PC-3 (cell line): ENCODE data around the gene PCDH19. TPM values are rescaled to one million over a fixed set of nuclear protein-coding genes. Genes with fewer than 3 reads are reported as not detected.

Source experiments
- ATAC-seq: fragments of 200-7000 bp; cut with Tn5 transposase; 2 replicates; pipeline ENCODE4 v1.9.1; 2020; ENCODE audit warnings: mild to moderate bottlenecking, moderate library complexity
- BruUV-seq: library from RNA; stranded (reverse); fragments of 400-500 nt; replicated peaks from 2 replicates; lab custom pipeline; 2021; lab: Mats Ljungman, UMichigan
- CTCF ChIA-PET: fragments of 300-600 bp; sonication (Branson Sonifier 250); formaldehyde crosslinking; loops from one replicate; lab custom pipeline; 2022; ENCODE audit warnings: antibody characterized with exemption; lab: Charles Lee
- POLR2A ChIA-PET: fragments of 300-600 bp; sonication (Branson Sonifier 250); formaldehyde crosslinking; loops from one replicate; lab custom pipeline; 2022; ENCODE audit warnings: antibody characterized with exemption; ENCODE audit not compliant: unreplicated experiment; lab: Charles Lee
- DNase-seq: peaks from one replicate; pipeline ENCODE4 v3.0.0-alpha.2; 2015
- H2AFZ ChIP-seq: fragments of 300-600 bp; sonication (generic); 2 replicates; pipeline ENCODE4 v1.6.0; 2016; ENCODE audit warnings: antibody characterized with exemption, low read length
- H3F3A ChIP-seq: fragments of 300-600 bp; sonication (generic); one replicate; pipeline ENCODE4 v1.6.0; 2017; ENCODE audit warnings: antibody characterized with exemption, low read length, control low read depth, mild to moderate bottlenecking; ENCODE audit not compliant: unreplicated experiment
- H3K27ac ChIP-seq: fragments of 300-600 bp; sonication (generic); 2 replicates; pipeline ENCODE4 v1.5.1; 2016; ENCODE audit warnings: mild to moderate bottlenecking, low read length
- H3K27me3 ChIP-seq: fragments of 300-600 bp; sonication (generic); 2 replicates; pipeline ENCODE4 v1.6.1; 2016; ENCODE audit warnings: low read length, mixed read lengths
- H3K36me3 ChIP-seq: fragments of 300-600 bp; sonication (generic); 2 replicates; pipeline ENCODE4 v1.6.1; 2016; ENCODE audit warnings: low read depth, mixed run types, low read length, mixed read lengths
- H3K4me1 ChIP-seq: fragments of 300-600 bp; sonication (generic); 2 replicates; pipeline ENCODE4 v1.5.1; 2016; ENCODE audit warnings: low read length; ENCODE audit not compliant: insufficient read depth
- H3K4me2 ChIP-seq: fragments of 300-600 bp; sonication (generic); 2 replicates; pipeline ENCODE4 v1.6.0; 2016; ENCODE audit warnings: low read length
- H3K4me3 ChIP-seq: fragments of 300-600 bp; sonication (generic); 2 replicates; pipeline ENCODE4 v1.5.1; 2016; ENCODE audit warnings: mild to moderate bottlenecking, low read length, mixed read lengths
- H3K79me2 ChIP-seq: fragments of 300-600 bp; sonication (generic); 2 replicates; pipeline ENCODE4 v1.6.1; 2017; ENCODE audit warnings: low read length, mixed read lengths
- H3K9ac ChIP-seq: fragments of 300-600 bp; sonication (generic); 2 replicates; pipeline ENCODE4 v1.6.0; 2016; ENCODE audit warnings: mild to moderate bottlenecking, low read length
- H3K9me2 ChIP-seq: fragments of 300-600 bp; sonication (generic); replicated peaks from 2 replicates; pipeline ENCODE4 v1.6.1; 2016; ENCODE audit warnings: mixed run types, low read length, mixed read lengths
- H3K9me3 ChIP-seq: fragments of 300-600 bp; sonication (generic); 2 replicates; pipeline ENCODE4 v1.6.1; 2016; ENCODE audit warnings: low read length, mixed read lengths
- H4K20me1 ChIP-seq: fragments of 300-600 bp; sonication (generic); 2 replicates; pipeline ENCODE4 v1.6.1; 2016; ENCODE audit warnings: low read length, mixed read lengths
- CTCF ChIP-seq: fragments of 300-600 bp; sonication (generic); conservative IDR thresholded peaks from 2 replicates; pipeline ENCODE4 v1.5.1; 2017; ENCODE audit warnings: antibody characterized with exemption, low read depth, mild to moderate bottlenecking, low read length
- EZH2 ChIP-seq: fragments of 300-600 bp; sonication (generic); IDR thresholded peaks from one replicate; pipeline ENCODE4 v1.6.1; 2017; ENCODE audit warnings: antibody characterized with exemption, mild to moderate bottlenecking, low read length; ENCODE audit not compliant: unreplicated experiment
- EZH2phosphoT487 ChIP-seq: fragments of 300-600 bp; sonication (generic); IDR thresholded peaks from 2 replicates; pipeline ENCODE4 v1.6.1; 2018; ENCODE audit warnings: mild to moderate bottlenecking, antibody characterized with exemption, low read length, borderline replicate concordance
- intact Hi-C: fragments of 100-400 bp; cut with micrococcal nuclease; formaldehyde crosslinking; loops from 2 replicates; pipeline ENCODE4 v1.9.0; 2023
- total RNA-seq: library from RNA; depleted of rRNA; stranded (reverse); fragments of >200 nt; gene quantifications from 2 replicates; pipeline ENCODE4 v1.2.3, GENCODE V29; 2014

Gene PCDH19
- total RNA-seq, 1 experiment from 2014 or later, result not detected

- no peaks in the 10 kb centered on the region for H3F3A ChIP-seq
- no peak overlapping the region for H2AFZ ChIP-seq
- H3K4me2 ChIP-seq, result no peak overlapping the region
- no peak overlapping the region for H3K4me3 ChIP-seq
- ChIA-PET CTCF (no interaction called here), POLR2A (no interaction called here)
- no peaks in the 10 kb centered on the region for H3K4me1 ChIP-seq
- no peak for ATAC-seq
- BruUV-seq, result no TSS peak
- no peak overlapping the region for H3K9ac ChIP-seq
- H3K27ac ChIP-seq, result no peak overlapping the region
- H4K20me1 ChIP-seq, result no peaks in the 10 kb centered on the region
- intact Hi-C loops, result no loop called here
- DNase-seq, result no peak
- TF ChIP-seq EZH2phosphoT487 (no peak), EZH2 (no peak), CTCF (no peak)
- no peaks in the 10 kb centered on the region for H3K36me3 ChIP-seq
- no peaks in the 10 kb centered on the region for H3K79me2 ChIP-seq
- no peaks in the 10 kb centered on the region for H3K9me2 ChIP-seq
- no peaks in the 10 kb centered on the region for H3K9me3 ChIP-seq
- no peaks in the 10 kb centered on the region for H3K27me3 ChIP-seq
Measured at GRCh38 chrX:100356351-100356896, 53.6 kb downstream of the PCDH19 start.

- no peaks in the 10 kb centered on the region for H4K20me1 ChIP-seq
- no peak overlapping the region for H3K27ac ChIP-seq
- no peaks in the 10 kb centered on the region for H3K27me3 ChIP-seq
- no peak for DNase-seq
- no peaks in the 10 kb centered on the region for H3K36me3 ChIP-seq
- no peak for ATAC-seq
- intact Hi-C loops, result no loop called here
- BruUV-seq, result no TSS peak
- H3K9ac ChIP-seq, result no peak overlapping the region
- H3K79me2 ChIP-seq, result no peaks in the 10 kb centered on the region
- ChIA-PET CTCF (no interaction called here), POLR2A (no interaction called here)
- no peak overlapping the region for H2AFZ ChIP-seq
- H3K4me1 ChIP-seq, result no peaks in the 10 kb centered on the region
- H3K9me3 ChIP-seq, result no peaks in the 10 kb centered on the region
- TF ChIP-seq CTCF, result no peak
- H3K4me2 ChIP-seq, result no peak overlapping the region
- H3F3A ChIP-seq, result no peaks in the 10 kb centered on the region
- H3K9me2 ChIP-seq, result no peaks in the 10 kb centered on the region
- H3K4me3 ChIP-seq, result no peak overlapping the region
Measured at GRCh38 chrX:100355680-100356079, 54.4 kb downstream of the PCDH19 start.

GRCh38 chrX:100353326-100353725 is 56.7 kb downstream of the PCDH19 start:
- no peaks in the 10 kb centered on the region for H3K79me2 ChIP-seq
- no peak overlapping the region for H2AFZ ChIP-seq
- ATAC-seq, result no peak
- H3K36me3 ChIP-seq, result no peaks in the 10 kb centered on the region
- H3K4me1 ChIP-seq, result no peaks in the 10 kb centered on the region
- H4K20me1 ChIP-seq, result no peaks in the 10 kb centered on the region
- CTCF ChIA-PET, result no interaction called here
- no peaks in the 10 kb centered on the region for H3K9me3 ChIP-seq
- no peak overlapping the region for H3K4me3 ChIP-seq
- POLR2A ChIA-PET, result no interaction called here
- no peak overlapping the region for H3K9ac ChIP-seq
- no peak overlapping the region for H3K4me2 ChIP-seq
- H3K9me2 ChIP-seq, result no peaks in the 10 kb centered on the region
- DNase-seq, result no peak
- no peak overlapping the region for H3K27ac ChIP-seq
- intact Hi-C loops, result no loop called here
- no peaks in the 10 kb centered on the region for H3K27me3 ChIP-seq
- TF ChIP-seq CTCF (no peak), EZH2 (no peak), EZH2phosphoT487 (no peak)
- no peaks in the 10 kb centered on the region for H3F3A ChIP-seq
- no TSS peak for BruUV-seq
